H9 (cell line): Measurements from ENCODE around the gene ETV6. TPM values are rescaled to one million over a fixed set of nuclear protein-coding genes. Genes with fewer than 3 reads are reported as not detected.

Source experiments
- DNase-seq: peaks from one replicate; pipeline ENCODE4 v3.0.0-alpha.2; 2017
- H2AFZ ChIP-seq: one replicate; pipeline ENCODE4 v1.6.1; 2013; ENCODE audit warnings: mild to moderate bottlenecking, low read length, control low read depth, moderate library complexity
- H2AK5ac ChIP-seq: 2 replicates; pipeline ENCODE4 v1.6.1; 2013; ENCODE audit warnings: low read length, control low read depth, mixed read lengths; ENCODE audit not compliant: insufficient read length
- H2BK120ac ChIP-seq: one replicate; pipeline ENCODE4 v1.6.1; 2013; ENCODE audit warnings: low read depth, mild to moderate bottlenecking, low read length, control low read depth, inconsistent platforms; ENCODE audit not compliant: poor library complexity, severe bottlenecking
- H2BK12ac ChIP-seq: 2 replicates; pipeline ENCODE4 v1.6.1; 2013; ENCODE audit warnings: low read length, control low read depth, mixed read lengths, low read depth; ENCODE audit not compliant: insufficient read length
- H2BK15ac ChIP-seq: 2 replicates; pipeline ENCODE4 v1.6.1; 2013; ENCODE audit warnings: low read depth, low read length, control low read depth
- H2BK20ac ChIP-seq: one replicate; pipeline ENCODE4 v1.6.1; 2013; ENCODE audit warnings: low read depth, mild to moderate bottlenecking, low read length, control low read depth, inconsistent platforms; ENCODE audit not compliant: poor library complexity, severe bottlenecking
- H2BK5ac ChIP-seq: 2 replicates; pipeline ENCODE4 v1.6.1; 2013; ENCODE audit warnings: low read length, control low read depth, mixed read lengths; ENCODE audit not compliant: insufficient read length
- H3K14ac ChIP-seq: 2 replicates; pipeline ENCODE4 v1.6.1; 2013; ENCODE audit warnings: low read length, control low read depth; ENCODE audit not compliant: insufficient read depth
- H3K18ac ChIP-seq: 2 replicates; pipeline ENCODE4 v1.6.1; 2013; ENCODE audit warnings: low read depth, mild to moderate bottlenecking, mixed read lengths, low read length, control low read depth; ENCODE audit not compliant: insufficient read length
- H3K23ac ChIP-seq: 2 replicates; pipeline ENCODE4 v1.6.1; 2013; ENCODE audit warnings: low read length, control low read depth, mixed read lengths, low read depth; ENCODE audit not compliant: insufficient read length
- H3K23me2 ChIP-seq: 2 replicates; pipeline ENCODE4 v1.6.1; 2013; ENCODE audit warnings: low read depth, mild to moderate bottlenecking, mixed read lengths, low read length, control low read depth; ENCODE audit not compliant: insufficient read length, poor library complexity, severe bottlenecking
- H3K27ac ChIP-seq: 2 replicates; pipeline ENCODE4 v1.5.1; 2013; ENCODE audit warnings: low read length, control low read depth, mixed read lengths, low read depth; ENCODE audit not compliant: insufficient read length
- H3K27me3 ChIP-seq: 2 replicates; pipeline ENCODE4 v1.6.1; 2013; ENCODE audit warnings: low read length, control low read depth, inconsistent platforms; ENCODE audit not compliant: insufficient read depth
- H3K4ac ChIP-seq: 2 replicates; pipeline ENCODE4 v1.6.1; 2013; ENCODE audit warnings: low read depth, mild to moderate bottlenecking, control low read depth, inconsistent platforms, low read length, moderate library complexity
- H3K4me1 ChIP-seq: 2 replicates; pipeline ENCODE4 v1.6.1; 2013; ENCODE audit warnings: low read length, control low read depth, inconsistent platforms; ENCODE audit not compliant: insufficient read depth
- H3K4me2 ChIP-seq: 2 replicates; pipeline ENCODE4 v1.6.1; 2013; ENCODE audit warnings: low read length, control low read depth, mixed read lengths; ENCODE audit not compliant: insufficient read length, insufficient read depth
- H3K56ac ChIP-seq: 2 replicates; pipeline ENCODE4 v1.6.1; 2013; ENCODE audit warnings: low read depth, mild to moderate bottlenecking, mixed read lengths, low read length, control low read depth; ENCODE audit not compliant: insufficient read length
- H3K79me1 ChIP-seq: 2 replicates; pipeline ENCODE4 v1.6.1; 2013; ENCODE audit warnings: low read depth, mild to moderate bottlenecking, moderate library complexity, low read length, control low read depth, inconsistent platforms; ENCODE audit not compliant: insufficient read depth, poor library complexity, severe bottlenecking
- H3K79me2 ChIP-seq: 2 replicates; pipeline ENCODE4 v1.6.1; 2013; ENCODE audit warnings: low read length, control low read depth, inconsistent platforms; ENCODE audit not compliant: insufficient read depth
- H3K9ac ChIP-seq: 2 replicates; pipeline ENCODE4 v1.6.1; 2013; ENCODE audit warnings: low read length, control low read depth, mixed read lengths; ENCODE audit not compliant: insufficient read length; ENCODE audit errors: extremely low read depth
- H3K9me3 ChIP-seq: one replicate; pipeline ENCODE4 v1.6.1; 2013; ENCODE audit warnings: low read depth, low read length, inconsistent platforms; ENCODE audit not compliant: control insufficient read depth
- H3T11ph ChIP-seq: one replicate; pipeline ENCODE4 v1.6.1; 2013; ENCODE audit warnings: mild to moderate bottlenecking, low read length, control low read depth, inconsistent platforms
- H4K20me1 ChIP-seq: one replicate; pipeline ENCODE4 v1.6.1; 2013; ENCODE audit not compliant: control insufficient read depth, insufficient read length, insufficient read depth
- H4K5ac ChIP-seq: 2 replicates; pipeline ENCODE4 v1.6.1; 2013; ENCODE audit warnings: low read depth, mild to moderate bottlenecking, mixed read lengths, low read length, control low read depth; ENCODE audit not compliant: insufficient read length
- H4K8ac ChIP-seq: replicated peaks from 2 replicates; pipeline ENCODE4 v1.6.1; 2013; ENCODE audit warnings: low read length, control low read depth, mixed read lengths, low read depth; ENCODE audit not compliant: insufficient read length
- H4K91ac ChIP-seq: 2 replicates; pipeline ENCODE4 v1.6.1; 2013; ENCODE audit warnings: low read depth, mild to moderate bottlenecking, moderate library complexity, mixed read lengths, low read length, control low read depth; ENCODE audit not compliant: insufficient read length
- H3K27ac Mint-ChIP-seq, 3 experiments: 2 replicates in 2 of 3; 3 replicates in 1 of 3; pipeline ENCODE4 v1.8.0; 2020 to 2021; ENCODE audit warnings: mixed read lengths in 3 of 3, mild to moderate bottlenecking in 1 of 3, moderate library complexity in 1 of 3
- H3K27me3 Mint-ChIP-seq: 2 replicates; pipeline ENCODE4 v1.8.0; 2021; ENCODE audit warnings: low read depth, mild to moderate bottlenecking, moderate library complexity, mixed read lengths
- H3K36me3 Mint-ChIP-seq, 3 experiments: 2 replicates in 2 of 3; 3 replicates in 1 of 3; pipeline ENCODE4 v1.8.0; 2020 to 2021; ENCODE audit warnings: low read depth in 3 of 3, mixed read lengths in 3 of 3; ENCODE audit not compliant: insufficient read depth in 1 of 3
- H3K4me1 Mint-ChIP-seq, 2 experiments: 2 replicates each; pipeline ENCODE4 v1.8.0; 2020; ENCODE audit warnings: mixed read lengths in 2 of 2
- H3K4me3 Mint-ChIP-seq, 2 experiments: 2 replicates in 1 of 2; 3 replicates in 1 of 2; pipeline ENCODE4 v1.8.0; 2020 to 2021; ENCODE audit warnings: mild to moderate bottlenecking in 2 of 2, mixed read lengths in 2 of 2, moderate library complexity in 1 of 2
- H3K9me3 Mint-ChIP-seq, 2 experiments: 2 replicates in 1 of 2; 3 replicates in 1 of 2; pipeline ENCODE4 v1.8.0; 2020; ENCODE audit warnings: mild to moderate bottlenecking in 2 of 2, mixed read lengths in 2 of 2, moderate library complexity in 1 of 2
- CTCF ChIP-seq: fragments of 200-600 bp; sonication (generic); conservative IDR thresholded peaks from 3 replicates; pipeline ENCODE4 v1.8.0; 2021; ENCODE audit warnings: antibody characterized with exemption, mild to moderate bottlenecking
- WGBS: extraction: QIAGEN DNeasy Blood & Tissue Kit; methylation state at CpG from one replicate; pipeline ENCODE4 v1.1.7; 2013; ENCODE audit warnings: missing lambda C conversion rate, low lambda C conversion rate, mixed read lengths; ENCODE audit not compliant: insufficient read length; ENCODE audit errors: extremely low coverage; 5-methylcytosine and 5-hydroxymethylcytosine counted together
- total RNA-seq: library from RNA; stranded (reverse); gene quantifications from 2 replicates; pipeline ENCODE4 v1.2.1, GENCODE V29; 2021

Gene ETV6
- total RNA-seq, 1 experiment from 2014 or later, result 28.7 TPM

- Mint-ChIP-seq H3K36me3 (no peaks in the 10 kb centered on the region), H3K4me1 (peaks cover 37 to 47% of the 10 kb centered on the region in 2 experiments), H3K27me3 (no peaks in the 10 kb centered on the region), H3K4me3 (peak overlapping the region; percentile 32 to 96), H3K9me3 (no peaks in the 10 kb centered on the region), H3K27ac (no peak overlapping the region)
- H3K9ac ChIP-seq, result no peak overlapping the region
- H3K4me2 ChIP-seq, result peak overlapping the region; percentile 94
- no peak overlapping the region for H2BK5ac ChIP-seq
- TF ChIP-seq CTCF, result no peak
- no peak overlapping the region for H2AK5ac ChIP-seq
- H3T11ph ChIP-seq, result no peak overlapping the region
- no peaks in the 10 kb centered on the region for H3K27me3 ChIP-seq
- H3K4me1 ChIP-seq, result peaks cover 18% of the 10 kb centered on the region; the same call in 1 of the 2 replicates
- no peak overlapping the region for H2AFZ ChIP-seq
- H3K56ac ChIP-seq, result no peak overlapping the region
- H3K79me2 ChIP-seq, result peaks cover 9% of the 10 kb centered on the region; the same call in 1 of the 2 replicates
- no peak overlapping the region for H3K18ac ChIP-seq
- no peak overlapping the region for H2BK120ac ChIP-seq
- H2BK12ac ChIP-seq, result no peak overlapping the region
- H4K20me1 ChIP-seq, result no peaks in the 10 kb centered on the region
- peaks cover 13% of the 10 kb centered on the region for H3K23me2 ChIP-seq
- H2BK20ac ChIP-seq, result no peak overlapping the region
- WGBS, result no CpG with 5 or more reads among the region's 6 CpGs
- no peaks in the 10 kb centered on the region for H3K9me3 ChIP-seq
- no peak overlapping the region for H4K5ac ChIP-seq
- DNase-seq, result no peak
- H4K8ac ChIP-seq, result no peak overlapping the region
- H3K23ac ChIP-seq, result no peak overlapping the region
- no peak overlapping the region for H3K4ac ChIP-seq
- no peak overlapping the region for H4K91ac ChIP-seq
- H3K79me1 ChIP-seq, result no peaks in the 10 kb centered on the region
- no peak overlapping the region for H3K27ac ChIP-seq
- H2BK15ac ChIP-seq, result no peak overlapping the region
- no peak overlapping the region for H3K14ac ChIP-seq
Observed at GRCh38 chr12:11651785-11652184, 2.3 kb downstream of the ETV6 start.
